ENCODE measurements around the gene FARS2.

DNA sequence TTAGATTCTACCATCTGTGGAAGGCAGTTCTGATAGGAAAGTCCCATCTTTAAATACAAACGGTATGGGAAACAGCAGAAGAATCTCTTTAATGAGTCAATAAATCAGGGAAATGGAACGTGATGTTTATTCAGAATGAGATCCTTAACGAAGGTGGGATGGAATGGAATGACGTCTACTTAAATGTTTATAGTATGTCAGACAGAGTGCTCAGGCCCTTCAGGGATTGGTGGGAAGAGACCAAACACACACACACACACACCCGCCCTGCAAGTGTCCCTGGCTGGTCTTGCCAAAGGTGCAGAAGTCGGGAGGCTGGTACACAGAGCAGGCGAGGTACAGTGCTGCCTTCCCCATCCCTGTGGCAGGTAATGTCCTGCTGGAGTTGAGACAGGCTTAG lies 164.0 kb downstream of the FARS2 start:
- no peak for TF ChIP-seq CTCF (IDR thresholded peaks at IDR 0.05)
- TF ChIP-seq POLR2A (IDR thresholded peaks at IDR 0.05): no peak
